ENCODE data around the gene IGLL5. TPM values are rescaled to one million over a fixed set of nuclear protein-coding genes. Genes with fewer than 3 reads are reported as not detected.

IGLL5 gene
- polyA plus RNA-seq, 1 of the 3 experiments (the other 2 are of a cell fraction): not detected

DNA sequence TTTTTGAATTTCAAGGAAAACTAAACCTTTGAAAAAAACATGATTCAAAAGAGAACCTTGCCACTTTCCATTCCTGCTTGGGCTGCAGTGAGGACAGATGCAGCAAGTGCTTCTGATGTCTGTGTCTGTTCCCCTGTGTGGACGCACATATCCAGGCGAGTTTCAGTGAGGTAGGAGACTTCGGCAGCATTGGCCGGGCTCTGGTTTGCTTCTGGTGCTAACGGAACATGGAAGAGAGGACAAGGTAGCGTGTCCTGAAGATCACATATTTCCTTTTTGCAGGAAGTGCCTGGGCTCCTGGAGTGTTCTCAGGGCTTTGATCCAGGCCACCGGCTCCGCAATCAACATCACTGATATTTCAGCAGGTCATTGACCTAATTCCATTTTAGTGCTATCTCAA lies 33.1 kb upstream of the IGLL5 start:
- POLR2A ChIA-PET: no interaction called here
- no peaks in the 10 kb centered on the region for H4K20me1 ChIP-seq (ENCODE audit: insufficient read depth)
- no peak overlapping the region for H2AFZ ChIP-seq (ENCODE audit: low read depth)
- CTCF ChIA-PET: interaction anchor here (1.0 to 15.0 kb wide), 5 partner anchors 21 to 103 kb away, joined by 3 to 344 read pairs (median 9); partner anchors contain the start of gene IGLL5
- no peaks in the 10 kb centered on the region for H3K9me3 ChIP-seq
- TF ChIP-seq, protein P1, sequence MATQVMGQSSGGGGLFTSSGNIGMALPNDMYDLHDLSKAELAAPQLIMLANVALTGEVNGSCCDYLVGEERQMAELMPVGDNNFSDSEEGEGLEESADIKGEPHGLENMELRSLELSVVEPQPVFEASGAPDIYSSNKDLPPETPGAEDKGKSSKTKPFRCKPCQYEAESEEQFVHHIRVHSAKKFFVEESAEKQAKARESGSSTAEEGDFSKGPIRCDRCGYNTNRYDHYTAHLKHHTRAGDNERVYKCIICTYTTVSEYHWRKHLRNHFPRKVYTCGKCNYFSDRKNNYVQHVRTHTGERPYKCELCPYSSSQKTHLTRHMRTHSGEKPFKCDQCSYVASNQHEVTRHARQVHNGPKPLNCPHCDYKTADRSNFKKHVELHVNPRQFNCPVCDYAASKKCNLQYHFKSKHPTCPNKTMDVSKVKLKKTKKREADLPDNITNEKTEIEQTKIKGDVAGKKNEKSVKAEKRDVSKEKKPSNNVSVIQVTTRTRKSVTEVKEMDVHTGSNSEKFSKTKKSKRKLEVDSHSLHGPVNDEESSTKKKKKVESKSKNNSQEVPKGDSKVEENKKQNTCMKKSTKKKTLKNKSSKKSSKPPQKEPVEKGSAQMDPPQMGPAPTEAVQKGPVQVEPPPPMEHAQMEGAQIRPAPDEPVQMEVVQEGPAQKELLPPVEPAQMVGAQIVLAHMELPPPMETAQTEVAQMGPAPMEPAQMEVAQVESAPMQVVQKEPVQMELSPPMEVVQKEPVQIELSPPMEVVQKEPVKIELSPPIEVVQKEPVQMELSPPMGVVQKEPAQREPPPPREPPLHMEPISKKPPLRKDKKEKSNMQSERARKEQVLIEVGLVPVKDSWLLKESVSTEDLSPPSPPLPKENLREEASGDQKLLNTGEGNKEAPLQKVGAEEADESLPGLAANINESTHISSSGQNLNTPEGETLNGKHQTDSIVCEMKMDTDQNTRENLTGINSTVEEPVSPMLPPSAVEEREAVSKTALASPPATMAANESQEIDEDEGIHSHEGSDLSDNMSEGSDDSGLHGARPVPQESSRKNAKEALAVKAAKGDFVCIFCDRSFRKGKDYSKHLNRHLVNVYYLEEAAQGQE (IDR thresholded peaks at IDR 0.05; ENCODE audit: low read depth, low read length): no peak
- TF ChIP-seq, protein P2, sequence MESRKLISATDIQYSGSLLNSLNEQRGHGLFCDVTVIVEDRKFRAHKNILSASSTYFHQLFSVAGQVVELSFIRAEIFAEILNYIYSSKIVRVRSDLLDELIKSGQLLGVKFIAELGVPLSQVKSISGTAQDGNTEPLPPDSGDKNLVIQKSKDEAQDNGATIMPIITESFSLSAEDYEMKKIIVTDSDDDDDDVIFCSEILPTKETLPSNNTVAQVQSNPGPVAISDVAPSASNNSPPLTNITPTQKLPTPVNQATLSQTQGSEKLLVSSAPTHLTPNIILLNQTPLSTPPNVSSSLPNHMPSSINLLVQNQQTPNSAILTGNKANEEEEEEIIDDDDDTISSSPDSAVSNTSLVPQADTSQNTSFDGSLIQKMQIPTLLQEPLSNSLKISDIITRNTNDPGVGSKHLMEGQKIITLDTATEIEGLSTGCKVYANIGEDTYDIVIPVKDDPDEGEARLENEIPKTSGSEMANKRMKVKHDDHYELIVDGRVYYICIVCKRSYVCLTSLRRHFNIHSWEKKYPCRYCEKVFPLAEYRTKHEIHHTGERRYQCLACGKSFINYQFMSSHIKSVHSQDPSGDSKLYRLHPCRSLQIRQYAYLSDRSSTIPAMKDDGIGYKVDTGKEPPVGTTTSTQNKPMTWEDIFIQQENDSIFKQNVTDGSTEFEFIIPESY (IDR thresholded peaks at IDR 0.05; ENCODE audit: borderline replicate concordance, low read depth): no peak
- TF ChIP-seq CHD2 (IDR thresholded peaks at IDR 0.05; ENCODE audit: low read length, partially characterized antibody) (no peak), MXI1 (IDR thresholded peaks at IDR 0.05; ENCODE audit: low read depth, low read length) (no peak), SMC3 (IDR thresholded peaks at IDR 0.05; ENCODE audit: low read depth, low read length) (no peak), SIN3A (IDR thresholded peaks at IDR 0.05; ENCODE audit: borderline replicate concordance, low read depth, low read length) (no peak), RXRA (IDR thresholded peaks at IDR 0.05; ENCODE audit: borderline replicate concordance, low read depth) (no peak), RFX5 (IDR thresholded peaks at IDR 0.05; ENCODE audit: low read length) (no peak), GATA2 (CRISPR knock-in tag; IDR thresholded peaks at IDR 0.05) (no peak), FOSL2 (IDR thresholded peaks at IDR 0.05; ENCODE audit: borderline replicate concordance, low read depth) (no peak), TAF1 (IDR thresholded peaks at IDR 0.05; ENCODE audit: borderline replicate concordance, low read depth, low read length) (no peak), FOXJ3 (CRISPR knock-in tag; IDR thresholded peaks at IDR 0.05) (no peak)
- TF ChIP-seq, protein P3, sequence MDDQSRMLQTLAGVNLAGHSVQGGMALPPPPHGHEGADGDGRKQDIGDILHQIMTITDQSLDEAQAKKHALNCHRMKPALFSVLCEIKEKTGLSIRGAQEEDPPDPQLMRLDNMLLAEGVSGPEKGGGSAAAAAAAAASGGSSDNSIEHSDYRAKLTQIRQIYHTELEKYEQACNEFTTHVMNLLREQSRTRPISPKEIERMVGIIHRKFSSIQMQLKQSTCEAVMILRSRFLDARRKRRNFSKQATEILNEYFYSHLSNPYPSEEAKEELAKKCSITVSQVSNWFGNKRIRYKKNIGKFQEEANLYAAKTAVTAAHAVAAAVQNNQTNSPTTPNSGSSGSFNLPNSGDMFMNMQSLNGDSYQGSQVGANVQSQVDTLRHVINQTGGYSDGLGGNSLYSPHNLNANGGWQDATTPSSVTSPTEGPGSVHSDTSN (IDR thresholded peaks at IDR 0.05): no peak
- TF ChIP-seq, protein P4, sequence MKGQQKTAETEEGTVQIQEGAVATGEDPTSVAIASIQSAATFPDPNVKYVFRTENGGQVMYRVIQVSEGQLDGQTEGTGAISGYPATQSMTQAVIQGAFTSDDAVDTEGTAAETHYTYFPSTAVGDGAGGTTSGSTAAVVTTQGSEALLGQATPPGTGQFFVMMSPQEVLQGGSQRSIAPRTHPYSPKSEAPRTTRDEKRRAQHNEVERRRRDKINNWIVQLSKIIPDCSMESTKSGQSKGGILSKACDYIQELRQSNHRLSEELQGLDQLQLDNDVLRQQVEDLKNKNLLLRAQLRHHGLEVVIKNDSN (IDR thresholded peaks at IDR 0.05; ENCODE audit: borderline replicate concordance, low read depth): no peak
- no peak overlapping the region for H3K4me2 ChIP-seq
- H3K79me2 ChIP-seq (ENCODE audit: insufficient read depth): no peaks in the 10 kb centered on the region
- WGBS (ENCODE audit: low lambda C conversion rate): 39% methylated on average over 8 of the region's 8 CpGs
- H3K9ac ChIP-seq: no peak overlapping the region
- no peaks in the 10 kb centered on the region for H3F3A ChIP-seq (replicated peaks; ENCODE audit: insufficient read depth)
- DNase-seq: no peak
- no peaks in the 10 kb centered on the region for H3K36me3 ChIP-seq (replicated peaks in 1 of 2; ENCODE audit: control insufficient read depth in 1 of 2, insufficient read depth in 2 of 2, low read length in 1 of 2)
- H3K9me2 ChIP-seq: no peaks in the 10 kb centered on the region
- H3K27ac ChIP-seq (ENCODE audit: low read depth in 2 of 2, low read length in 1 of 2): no peak overlapping the region
- H3K4me3 ChIP-seq (ENCODE audit: low read depth in 2 of 2, low read length in 1 of 2): no peak overlapping the region
- peaks cover 6% of the 10 kb centered on the region; the same call in 1 of the 2 replicates for H3K27me3 ChIP-seq (ENCODE audit: insufficient read depth)
- no peaks in the 10 kb centered on the region; a peak in 1 of 4 replicates for H3K4me1 ChIP-seq (ENCODE audit: control insufficient read depth in 1 of 2, insufficient read depth in 2 of 2, low read depth in 1 of 2, low read length in 1 of 2)

Measured in SK-N-SH (cell line).